Measurements from ENCODE around the gene PKMYT1. TPM values are rescaled to one million over a fixed set of nuclear protein-coding genes. Genes with fewer than 3 reads are reported as not detected.

PKMYT1 gene
- total RNA-seq (under 1 TPM; 0.47 to 0.60 TPM), total RNA-seq (0 to 140 (median 0.49) reads per million in 172 experiments)
- 0.90 TPM for polyA plus RNA-seq (2013, experiment 1 of 2)
- polyA plus RNA-seq (2013, experiment 2 of 2) = 2.8 TPM

DNA sequence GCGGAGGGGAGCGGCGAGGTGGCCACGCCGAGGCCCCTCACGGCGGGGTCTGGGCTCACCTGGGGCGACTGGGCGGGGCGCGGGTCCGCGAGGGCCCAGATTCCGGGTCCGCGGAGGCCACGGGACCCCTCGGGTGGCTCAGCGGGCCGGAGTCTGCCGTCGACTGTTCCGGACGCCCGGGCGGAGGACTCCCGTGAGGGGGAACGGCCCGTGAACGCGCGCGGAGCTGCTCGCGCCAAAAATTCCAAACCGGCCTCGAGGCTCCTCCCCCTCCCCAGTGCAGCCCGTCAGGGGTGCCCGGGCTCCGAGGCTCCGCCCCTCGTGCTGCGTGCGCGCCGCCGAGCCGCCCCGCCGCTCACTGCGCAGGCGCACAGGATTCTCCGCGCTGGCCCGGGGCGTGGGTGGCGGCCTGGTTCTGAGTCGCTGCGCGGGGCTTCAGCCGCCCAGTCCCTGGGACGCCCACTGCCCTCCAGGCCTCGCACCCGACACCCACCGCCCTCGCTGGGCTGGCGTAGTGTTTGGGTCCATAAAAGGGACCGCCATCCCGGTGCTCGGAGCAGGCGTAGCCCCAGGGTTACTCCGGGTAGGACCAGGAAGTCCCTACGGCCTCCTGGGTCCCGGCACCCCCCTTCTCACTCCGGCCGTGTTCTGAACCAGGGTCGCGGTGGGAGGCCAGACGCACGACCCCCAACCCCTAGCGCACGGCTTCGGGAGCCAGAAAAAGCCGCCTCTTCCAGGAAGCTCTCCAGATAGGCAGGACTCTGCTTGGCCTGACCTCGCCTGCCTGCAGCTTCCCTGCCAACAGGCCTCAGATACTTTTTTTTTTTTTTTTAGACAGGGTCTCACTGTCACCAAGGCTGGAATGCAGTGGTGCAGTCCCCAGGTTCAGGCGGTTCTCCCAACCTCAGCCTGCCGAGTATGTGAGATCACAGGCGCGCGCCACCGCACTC is at the start of gene PKMYT1:
Gene PKMYT1, minus strand, starts transcription at position 220 of the 950 bp plus-strand sequence. CDS start 789 bp downstream, outside the sequence.
- Histone ChIP-seq H3K27me3 (ENCODE audit: control insufficient read depth in 1 of 2, insufficient read depth in 2 of 2, low read length in 2 of 2) (peaks cover 0 to 3% of the 10 kb centered on the region in 2 experiments), H3K9me3 (ENCODE audit: control insufficient read depth in 1 of 2, insufficient read depth in 1 of 2, low read length in 2 of 2) (peaks cover 0 to 7% of the 10 kb centered on the region in 2 experiments), H3K36me3 (ENCODE audit: insufficient read depth, low read length) (no peaks in the 10 kb centered on the region), H3K4me3 (ENCODE audit: low read length) (peak within 1 kb of the TSS; percentile 93), H3K27ac (ENCODE audit: low read depth in 1 of 2, low read length in 2 of 2) (peak within 1 kb of the TSS; percentile 50 to 73), H3K4me1 (ENCODE audit: insufficient read depth, low read length) (peaks cover 29% of the 10 kb centered on the region)
- ChIA-PET POLR2A (interaction anchor here (0.6 to 2.1 kb wide), 11 partner anchors 12 to 596 kb away, joined by 3 to 22 read pairs (median 3); partner anchors contain the start of genes KCTD5, KREMEN2, PAQR4 and TNFRSF12A), CTCF (interaction anchor here (0.8 to 1.7 kb wide), 3 partner anchors 10 to 50 kb away, joined by 3 to 4 read pairs (median 3); no protein-coding TSS in a partner anchor)
- H3K27me3 Mint-ChIP-seq = no peaks in the 10 kb centered on the region
- H3K27ac Mint-ChIP-seq = peak within 1 kb of the TSS; percentile 49
- H3K4me1 Mint-ChIP-seq (ENCODE audit: low read depth) = no peaks in the 10 kb centered on the region
- H3K36me3 Mint-ChIP-seq (ENCODE audit: low read depth) = no peaks in the 10 kb centered on the region
- ATAC-seq (ENCODE audit: poor library complexity) = peak; percentile 95
- TF ChIP-seq, protein P1, sequence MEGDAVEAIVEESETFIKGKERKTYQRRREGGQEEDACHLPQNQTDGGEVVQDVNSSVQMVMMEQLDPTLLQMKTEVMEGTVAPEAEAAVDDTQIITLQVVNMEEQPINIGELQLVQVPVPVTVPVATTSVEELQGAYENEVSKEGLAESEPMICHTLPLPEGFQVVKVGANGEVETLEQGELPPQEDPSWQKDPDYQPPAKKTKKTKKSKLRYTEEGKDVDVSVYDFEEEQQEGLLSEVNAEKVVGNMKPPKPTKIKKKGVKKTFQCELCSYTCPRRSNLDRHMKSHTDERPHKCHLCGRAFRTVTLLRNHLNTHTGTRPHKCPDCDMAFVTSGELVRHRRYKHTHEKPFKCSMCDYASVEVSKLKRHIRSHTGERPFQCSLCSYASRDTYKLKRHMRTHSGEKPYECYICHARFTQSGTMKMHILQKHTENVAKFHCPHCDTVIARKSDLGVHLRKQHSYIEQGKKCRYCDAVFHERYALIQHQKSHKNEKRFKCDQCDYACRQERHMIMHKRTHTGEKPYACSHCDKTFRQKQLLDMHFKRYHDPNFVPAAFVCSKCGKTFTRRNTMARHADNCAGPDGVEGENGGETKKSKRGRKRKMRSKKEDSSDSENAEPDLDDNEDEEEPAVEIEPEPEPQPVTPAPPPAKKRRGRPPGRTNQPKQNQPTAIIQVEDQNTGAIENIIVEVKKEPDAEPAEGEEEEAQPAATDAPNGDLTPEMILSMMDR (IDR thresholded peaks at IDR 0.05) = no peak
- H3K4me3 Mint-ChIP-seq = peak within 1 kb of the TSS; percentile 82
- peak; percentile 86 to 98 (median 94) for DNase-seq
- intact Hi-C loops (cut with DNase I, micrococcal nuclease) = loop anchor here in 1 of 2 experiments (1.0 to 5.0 kb wide), 4 partner anchors 11 to 103 kb away; partner anchors contain the start of genes FLYWCH1 and PAQR4
- no peaks in the 10 kb centered on the region for H3K9me3 Mint-ChIP-seq

DNA sequence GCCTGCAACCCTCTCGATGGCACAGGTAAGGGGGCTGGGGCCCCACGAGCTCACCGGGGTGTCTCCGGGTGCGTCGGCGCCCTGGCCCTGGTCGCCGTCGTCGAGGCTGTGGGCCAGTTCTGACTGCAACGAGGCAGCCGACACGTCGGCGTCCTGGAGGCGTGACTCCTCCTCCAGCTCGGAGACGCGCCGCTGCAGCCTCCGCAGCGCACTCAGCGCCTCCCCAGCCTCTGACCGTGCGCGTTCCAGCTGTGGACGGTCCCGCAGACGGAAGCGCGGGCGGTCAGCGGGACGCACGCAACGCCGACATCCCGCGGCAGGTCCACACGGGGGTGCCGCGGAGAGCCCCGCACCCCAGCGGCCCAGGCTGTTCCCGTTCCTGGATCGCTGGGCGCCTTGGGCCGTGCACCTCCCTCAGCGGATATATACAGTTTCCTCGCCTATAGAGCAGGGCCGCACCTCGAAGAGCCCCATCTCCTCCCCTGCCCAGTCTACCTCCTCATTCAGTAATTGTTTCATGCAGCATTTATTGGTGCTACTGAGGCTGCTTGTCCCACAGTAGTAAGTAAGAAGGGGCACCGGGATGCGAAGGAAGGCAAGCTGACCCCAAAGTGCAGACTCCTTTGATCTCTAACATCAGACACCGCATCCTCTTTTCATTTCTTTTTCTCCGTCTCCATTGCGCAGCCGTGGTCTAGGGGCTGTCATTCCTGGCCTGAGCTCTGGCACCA is 49.4 kb upstream of the PKMYT1 start:
- Histone ChIP-seq H3K9me3 (ENCODE audit: control insufficient read depth in 1 of 2, insufficient read depth in 1 of 2, low read length in 2 of 2) (peaks cover 0 to 9% of the 10 kb centered on the region in 2 experiments), H3K4me1 (ENCODE audit: insufficient read depth, low read length) (peaks cover 41% of the 10 kb centered on the region), H3K27me3 (ENCODE audit: control insufficient read depth in 1 of 2, insufficient read depth in 2 of 2, low read length in 2 of 2) (peaks cover 40 to 44% of the 10 kb centered on the region in 2 experiments), H3K36me3 (ENCODE audit: insufficient read depth, low read length) (peaks cover 20% of the 10 kb centered on the region), H3K27ac (ENCODE audit: low read depth in 1 of 2, low read length in 2 of 2) (no peak overlapping the region), H3K4me3 (ENCODE audit: low read length) (peak overlapping the region; percentile 12)
- POLR2A ChIA-PET = interaction anchor here (0.7 to 4.5 kb wide), 8 partner anchors 9 to 129 kb away, joined by 3 to 24 read pairs (median 5); partner anchors contain the start of genes PKMYT1 and TNFRSF12A
- Mint-ChIP-seq H3K36me3 (ENCODE audit: low read depth) (peaks cover 18% of the 10 kb centered on the region), H3K4me1 (ENCODE audit: low read depth) (peaks cover 27% of the 10 kb centered on the region), H3K27ac (no peak overlapping the region), H3K4me3 (peak overlapping the region; percentile 52), H3K27me3 (peaks cover 46% of the 10 kb centered on the region), H3K9me3 (no peaks in the 10 kb centered on the region)
- CTCF ChIA-PET = interaction anchor here (1.7 to 9.0 kb wide), 5 partner anchors 24 to 102 kb away, joined by 4 to 181 read pairs (median 13); no protein-coding TSS in a partner anchor
- TF ChIP-seq, protein P1 (IDR thresholded peaks at IDR 0.05) = no peak
- peak; percentile 32 for ATAC-seq (ENCODE audit: poor library complexity)
- intact Hi-C loops (cut with DNase I, micrococcal nuclease) = loop anchor here (2.0 to 10.0 kb wide), 2 partner anchors 27 to 425 kb away; no protein-coding TSS in a partner anchor
- peak in 6 of 14 experiments; percentile 30 to 73 (median 50) for DNase-seq
